ENCODE results near the gene GRIA4. TPM values are rescaled to one million over a fixed set of nuclear protein-coding genes. Genes with fewer than 3 reads are reported as not detected.

Gene GRIA4
- total and polyA plus RNA-seq, 2 experiments from 2014 or later = 1.3 to 3.7 TPM

GRCh38 chr11:105713696-105714095 lies 103.8 kb downstream of the GRIA4 start:
- no peaks in the 10 kb centered on the region for H4K20me1 ChIP-seq (ENCODE audit: insufficient read depth, poor library complexity, severe bottlenecking)
- no peaks in the 10 kb centered on the region for H3K27me3 ChIP-seq
- H2AFZ ChIP-seq = no peak overlapping the region
- H3K79me2 ChIP-seq = no peaks in the 10 kb centered on the region
- no peaks in the 10 kb centered on the region for H3K9me2 ChIP-seq (replicated peaks; ENCODE audit: insufficient read depth)
- TF ChIP-seq EZH2phosphoT487 (IDR thresholded peaks at IDR 0.05; ENCODE audit: low read depth, severe bottlenecking, unreplicated experiment) = no peak
- H3K4me3 ChIP-seq = no peak overlapping the region
- no peak overlapping the region for H3K27ac ChIP-seq
- no peaks in the 10 kb centered on the region for H3K9me3 ChIP-seq (ENCODE audit: low read depth)
- H3K4me2 ChIP-seq = no peak overlapping the region
- WGBS (ENCODE audit: low lambda C conversion rate, missing lambda C conversion rate) = 78% methylated on average over 2 of the region's 2 CpGs
- no peak for DNase-seq (ENCODE audit: low spot score)
- no peaks in the 10 kb centered on the region for H3K36me3 ChIP-seq (replicated peaks; ENCODE audit: insufficient read depth, low read depth)
- no peaks in the 10 kb centered on the region for H3K4me1 ChIP-seq (ENCODE audit: insufficient read depth)

GRCh38 chr11:105718641-105719040 lies 108.8 kb downstream of the GRIA4 start:
- Histone ChIP-seq H3K79me2 (no peaks in the 10 kb centered on the region), H3K27ac (no peak overlapping the region), H2AFZ (no peak overlapping the region), H3K27me3 (no peaks in the 10 kb centered on the region), H3K9me2 (replicated peaks; ENCODE audit: insufficient read depth) (no peaks in the 10 kb centered on the region), H3K4me3 (no peak overlapping the region), H3K36me3 (replicated peaks; ENCODE audit: insufficient read depth, low read depth) (no peaks in the 10 kb centered on the region), H3K4me1 (ENCODE audit: insufficient read depth) (no peaks in the 10 kb centered on the region), H3K4me2 (no peak overlapping the region), H3K9me3 (ENCODE audit: low read depth) (no peaks in the 10 kb centered on the region), H4K20me1 (ENCODE audit: insufficient read depth, poor library complexity, severe bottlenecking) (no peaks in the 10 kb centered on the region)
- TF ChIP-seq EZH2 (IDR thresholded peaks at IDR 0.05; ENCODE audit: borderline replicate concordance) (no peak), EZH2phosphoT487 (IDR thresholded peaks at IDR 0.05; ENCODE audit: low read depth, severe bottlenecking, unreplicated experiment) (no peak), CTCF (IDR thresholded peaks at IDR 0.05; ENCODE audit: poor library complexity) (no peak)
- WGBS (ENCODE audit: low lambda C conversion rate, missing lambda C conversion rate) = 89% methylated on average over 5 of the region's 5 CpGs
- DNase-seq (ENCODE audit: low spot score) = no peak

- Histone ChIP-seq H3K79me2 (no peaks in the 10 kb centered on the region), H3K4me3 (no peak overlapping the region), H2AFZ (no peak overlapping the region), H3K4me1 (ENCODE audit: insufficient read depth) (no peaks in the 10 kb centered on the region), H3K27me3 (no peaks in the 10 kb centered on the region), H4K20me1 (ENCODE audit: insufficient read depth, poor library complexity, severe bottlenecking) (no peaks in the 10 kb centered on the region), H3K4me2 (no peak overlapping the region), H3K9me3 (ENCODE audit: low read depth) (no peaks in the 10 kb centered on the region), H3K9me2 (replicated peaks; ENCODE audit: insufficient read depth) (no peaks in the 10 kb centered on the region), H3K27ac (peak overlapping the region; percentile 62), H3K36me3 (replicated peaks; ENCODE audit: insufficient read depth, low read depth) (no peaks in the 10 kb centered on the region)
- peak; percentile 68 for DNase-seq (ENCODE audit: low spot score)
- TF ChIP-seq EZH2 (IDR thresholded peaks at IDR 0.05; ENCODE audit: borderline replicate concordance) = no peak
- no peak for TF ChIP-seq EZH2phosphoT487 (IDR thresholded peaks at IDR 0.05; ENCODE audit: low read depth, severe bottlenecking, unreplicated experiment)
- TF ChIP-seq CTCF (IDR thresholded peaks at IDR 0.05; ENCODE audit: poor library complexity) = no peak
- WGBS (ENCODE audit: low lambda C conversion rate, missing lambda C conversion rate) = 74% methylated on average over 11 of the region's 11 CpGs
These were observed 109.4 kb downstream of the GRIA4 start for GRCh38 chr11:105719073-105719822.

GRCh38 chr11:105720096-105720495 lies 110.2 kb downstream of the GRIA4 start:
- Histone ChIP-seq H3K4me3 (no peak overlapping the region), H3K27me3 (no peaks in the 10 kb centered on the region), H3K79me2 (no peaks in the 10 kb centered on the region), H3K4me1 (ENCODE audit: insufficient read depth) (no peaks in the 10 kb centered on the region), H4K20me1 (ENCODE audit: insufficient read depth, poor library complexity, severe bottlenecking) (no peaks in the 10 kb centered on the region), H3K9me3 (ENCODE audit: low read depth) (no peaks in the 10 kb centered on the region), H3K36me3 (replicated peaks; ENCODE audit: insufficient read depth, low read depth) (no peaks in the 10 kb centered on the region), H3K9me2 (replicated peaks; ENCODE audit: insufficient read depth) (no peaks in the 10 kb centered on the region), H2AFZ (no peak overlapping the region), H3K27ac (peak overlapping the region; percentile 62), H3K4me2 (no peak overlapping the region)
- no peak for DNase-seq (ENCODE audit: low spot score)
- 90% methylated on average over 2 of the region's 2 CpGs for WGBS (ENCODE audit: low lambda C conversion rate, missing lambda C conversion rate)
- TF ChIP-seq CTCF (IDR thresholded peaks at IDR 0.05; ENCODE audit: poor library complexity) (no peak), EZH2phosphoT487 (IDR thresholded peaks at IDR 0.05; ENCODE audit: low read depth, severe bottlenecking, unreplicated experiment) (no peak), EZH2 (IDR thresholded peaks at IDR 0.05; ENCODE audit: borderline replicate concordance) (no peak)
